ENCODE data around the gene GNAQ. TPM values are rescaled to one million over a fixed set of nuclear protein-coding genes. Genes with fewer than 3 reads are reported as not detected.

GNAQ gene
- total and polyA plus RNA-seq, 2 experiments from 2014 or later, result 25.7 to 47.9 TPM

GRCh38 chr9:77771171-77771570 lies 260.4 kb downstream of the GNAQ start:
- no peaks in the 10 kb centered on the region for H3K36me3 ChIP-seq (replicated peaks; ENCODE audit: insufficient read depth, low read depth)
- H3K79me2 ChIP-seq, result no peaks in the 10 kb centered on the region
- H4K20me1 ChIP-seq (ENCODE audit: insufficient read depth, poor library complexity, severe bottlenecking), result no peaks in the 10 kb centered on the region
- H3K4me2 ChIP-seq, result no peak overlapping the region
- H3K27ac ChIP-seq, result no peak overlapping the region
- H2AFZ ChIP-seq, result no peak overlapping the region
- H3K9me2 ChIP-seq (replicated peaks; ENCODE audit: insufficient read depth), result no peaks in the 10 kb centered on the region
- no peak for DNase-seq (ENCODE audit: low spot score)
- H3K4me3 ChIP-seq, result no peak overlapping the region
- no peaks in the 10 kb centered on the region for H3K27me3 ChIP-seq
- 97% methylated on average over 3 of the region's 3 CpGs for WGBS (ENCODE audit: low lambda C conversion rate, missing lambda C conversion rate)
- no peaks in the 10 kb centered on the region for H3K9me3 ChIP-seq (ENCODE audit: low read depth)
- no peak for TF ChIP-seq EZH2phosphoT487 (IDR thresholded peaks at IDR 0.05; ENCODE audit: low read depth, severe bottlenecking, unreplicated experiment)
- TF ChIP-seq EZH2 (IDR thresholded peaks at IDR 0.05; ENCODE audit: borderline replicate concordance), result no peak
- TF ChIP-seq CTCF (IDR thresholded peaks at IDR 0.05; ENCODE audit: poor library complexity), result no peak
- no peaks in the 10 kb centered on the region for H3K4me1 ChIP-seq (ENCODE audit: insufficient read depth)

GRCh38 chr9:77770340-77770739 lies 261.3 kb downstream of the GNAQ start:
- no peak overlapping the region for H3K27ac ChIP-seq
- H3K79me2 ChIP-seq, result peaks cover 5% of the 10 kb centered on the region
- H3K4me2 ChIP-seq, result no peak overlapping the region
- H3K9me2 ChIP-seq (replicated peaks; ENCODE audit: insufficient read depth), result no peaks in the 10 kb centered on the region
- no peak for DNase-seq (ENCODE audit: low spot score)
- no peaks in the 10 kb centered on the region for H3K4me1 ChIP-seq (ENCODE audit: insufficient read depth)
- no peaks in the 10 kb centered on the region for H4K20me1 ChIP-seq (ENCODE audit: insufficient read depth, poor library complexity, severe bottlenecking)
- TF ChIP-seq EZH2phosphoT487 (IDR thresholded peaks at IDR 0.05; ENCODE audit: low read depth, severe bottlenecking, unreplicated experiment), result no peak
- no peak for TF ChIP-seq EZH2 (IDR thresholded peaks at IDR 0.05; ENCODE audit: borderline replicate concordance)
- no peak for TF ChIP-seq CTCF (IDR thresholded peaks at IDR 0.05; ENCODE audit: poor library complexity)
- WGBS (ENCODE audit: low lambda C conversion rate, missing lambda C conversion rate), result 84% methylated on average over 6 of the region's 6 CpGs
- H3K27me3 ChIP-seq, result no peaks in the 10 kb centered on the region
- no peak overlapping the region for H3K4me3 ChIP-seq
- H3K9me3 ChIP-seq (ENCODE audit: low read depth), result peaks cover 3% of the 10 kb centered on the region
- H3K36me3 ChIP-seq (replicated peaks; ENCODE audit: insufficient read depth, low read depth), result no peaks in the 10 kb centered on the region
- no peak overlapping the region for H2AFZ ChIP-seq

- no peak for DNase-seq (ENCODE audit: low spot score)
- no peaks in the 10 kb centered on the region for H3K27me3 ChIP-seq
- no peaks in the 10 kb centered on the region for H3K9me2 ChIP-seq (replicated peaks; ENCODE audit: insufficient read depth)
- H3K4me1 ChIP-seq (ENCODE audit: insufficient read depth), result no peaks in the 10 kb centered on the region
- H3K79me2 ChIP-seq, result peaks cover 7% of the 10 kb centered on the region
- no peak overlapping the region for H2AFZ ChIP-seq
- no peaks in the 10 kb centered on the region for H4K20me1 ChIP-seq (ENCODE audit: insufficient read depth, poor library complexity, severe bottlenecking)
- 87% methylated on average over 5 of the region's 5 CpGs for WGBS (ENCODE audit: low lambda C conversion rate, missing lambda C conversion rate)
- H3K4me2 ChIP-seq, result no peak overlapping the region
- H3K36me3 ChIP-seq (replicated peaks; ENCODE audit: insufficient read depth, low read depth), result no peaks in the 10 kb centered on the region
- peaks cover 4% of the 10 kb centered on the region for H3K9me3 ChIP-seq (ENCODE audit: low read depth)
- TF ChIP-seq CTCF (IDR thresholded peaks at IDR 0.05; ENCODE audit: poor library complexity), result no peak
- TF ChIP-seq EZH2 (IDR thresholded peaks at IDR 0.05; ENCODE audit: borderline replicate concordance), result no peak
- TF ChIP-seq EZH2phosphoT487 (IDR thresholded peaks at IDR 0.05; ENCODE audit: low read depth, severe bottlenecking, unreplicated experiment), result no peak
- no peak overlapping the region for H3K27ac ChIP-seq
- H3K4me3 ChIP-seq, result no peak overlapping the region
These were observed 262.4 kb downstream of the GNAQ start for GRCh38 chr9:77769246-77769645.

DNA sequence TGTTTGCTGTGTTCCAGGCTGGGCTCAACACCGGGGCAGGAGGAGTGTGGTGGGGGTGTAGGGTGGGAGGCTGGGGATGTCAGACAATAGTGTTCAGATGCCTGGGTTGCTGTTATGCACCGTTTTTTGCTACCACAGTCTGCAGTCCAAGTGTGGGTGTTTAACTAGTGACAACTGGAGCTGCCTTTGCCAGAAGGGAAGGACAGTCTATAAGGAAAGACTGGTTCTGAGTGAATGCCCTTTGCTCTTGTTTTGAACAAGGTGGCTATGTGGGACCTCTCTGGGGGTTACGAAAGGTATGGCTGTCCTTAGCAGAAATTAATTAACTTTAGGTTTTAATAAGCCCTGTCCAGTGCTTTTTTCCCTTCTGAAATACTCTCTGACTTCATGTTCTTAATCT lies 265.0 kb downstream of the GNAQ start:
- no peaks in the 10 kb centered on the region for H3K36me3 ChIP-seq (replicated peaks; ENCODE audit: insufficient read depth, low read depth)
- H3K4me1 ChIP-seq (ENCODE audit: insufficient read depth), result no peaks in the 10 kb centered on the region
- H3K79me2 ChIP-seq, result peaks cover 7% of the 10 kb centered on the region
- no peak overlapping the region for H3K4me3 ChIP-seq
- H4K20me1 ChIP-seq (ENCODE audit: insufficient read depth, poor library complexity, severe bottlenecking), result no peaks in the 10 kb centered on the region
- no peak overlapping the region for H3K4me2 ChIP-seq
- WGBS (ENCODE audit: low lambda C conversion rate, missing lambda C conversion rate), result 80% methylated on average over 3 of the region's 3 CpGs
- no peaks in the 10 kb centered on the region for H3K27me3 ChIP-seq
- H2AFZ ChIP-seq, result no peak overlapping the region
- TF ChIP-seq EZH2 (IDR thresholded peaks at IDR 0.05; ENCODE audit: borderline replicate concordance), result no peak
- no peak for TF ChIP-seq CTCF (IDR thresholded peaks at IDR 0.05; ENCODE audit: poor library complexity)
- TF ChIP-seq EZH2phosphoT487 (IDR thresholded peaks at IDR 0.05; ENCODE audit: low read depth, severe bottlenecking, unreplicated experiment), result no peak
- H3K9me2 ChIP-seq (replicated peaks; ENCODE audit: insufficient read depth), result no peaks in the 10 kb centered on the region
- no peak for DNase-seq (ENCODE audit: low spot score)
- no peak overlapping the region for H3K27ac ChIP-seq
- H3K9me3 ChIP-seq (ENCODE audit: low read depth), result peaks cover 4% of the 10 kb centered on the region
